GM19025 (cell line): ENCODE data around the gene PPP1R12B.
"Not testable (repeated sequence)": the region's sequence is repeated elsewhere in the genome, so short reads cannot be mapped to it uniquely, and the experiment has no call there.

ENCODE experiments used
- ATAC-seq: cut with Tn5 transposase; IDR thresholded peaks from one replicate; pipeline ENCODE4 v1.9.1; 2021; ENCODE audit warnings: mild to moderate bottlenecking, low read depth, moderate library complexity; ENCODE audit not compliant: unreplicated experiment

Gene PPP1R12B

DNA sequence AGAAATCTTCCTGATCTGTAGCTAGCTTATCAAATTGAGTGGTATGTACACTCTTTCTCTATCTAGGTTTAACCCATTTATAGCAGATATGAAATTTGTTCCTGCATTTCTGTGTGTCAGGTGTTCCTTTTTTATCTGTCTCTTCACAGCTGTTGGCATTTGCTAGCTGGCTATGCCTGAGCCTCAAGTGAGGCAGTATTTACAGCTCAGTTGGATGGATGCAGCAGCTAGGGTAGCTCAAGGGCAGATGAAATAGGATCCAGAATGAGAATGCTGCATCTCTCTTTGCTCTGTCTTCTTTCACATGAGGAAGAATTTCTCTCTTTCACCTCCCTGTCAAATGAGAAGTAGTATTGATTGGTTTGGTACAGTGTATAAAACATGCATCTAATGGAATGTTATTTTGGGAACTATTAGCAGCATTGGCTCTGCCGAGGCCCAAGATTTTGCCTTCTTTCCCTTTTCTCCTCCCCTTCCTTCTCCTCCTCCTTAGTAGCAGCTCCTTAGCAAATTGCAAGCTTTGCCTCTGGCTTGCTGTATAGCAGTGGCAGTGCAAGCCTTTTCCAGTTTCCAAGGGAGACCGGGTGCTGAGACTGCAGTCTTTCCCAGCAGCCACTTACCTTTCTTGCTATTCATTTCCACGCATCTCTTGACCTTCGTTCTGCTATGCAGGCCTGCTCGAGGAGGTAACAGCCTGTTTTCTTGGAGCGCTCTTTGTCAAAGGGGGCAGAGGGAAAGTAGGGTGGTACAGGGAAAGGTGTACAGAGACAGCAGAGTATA lies 125.0 kb downstream of the PPP1R12B start:
- ATAC-seq: not testable (repeated sequence)

DNA sequence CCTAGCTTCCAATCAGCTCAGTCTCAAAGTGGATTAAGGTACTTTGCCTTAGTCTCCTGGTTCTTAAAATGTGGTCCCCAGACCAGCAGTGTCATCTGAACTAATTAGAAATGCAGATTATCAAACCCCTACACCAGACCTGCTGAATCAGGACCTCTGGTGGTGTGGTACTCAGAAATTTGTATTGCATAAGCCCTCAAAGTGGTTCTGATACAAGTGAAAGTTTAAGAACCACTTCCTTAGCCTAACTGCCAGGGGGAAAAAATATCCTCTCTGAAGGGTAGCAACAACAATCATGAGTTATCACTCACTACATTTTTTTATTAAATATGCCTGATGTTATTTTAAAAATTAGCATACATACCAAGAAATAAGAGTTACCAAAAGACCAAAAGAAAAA lies 131.2 kb downstream of the PPP1R12B start:
- not testable (repeated sequence) for ATAC-seq

- ATAC-seq: not testable (repeated sequence)
These were observed 132.1 kb downstream of the PPP1R12B start for GRCh38 chr1:202480640-202481039.

DNA sequence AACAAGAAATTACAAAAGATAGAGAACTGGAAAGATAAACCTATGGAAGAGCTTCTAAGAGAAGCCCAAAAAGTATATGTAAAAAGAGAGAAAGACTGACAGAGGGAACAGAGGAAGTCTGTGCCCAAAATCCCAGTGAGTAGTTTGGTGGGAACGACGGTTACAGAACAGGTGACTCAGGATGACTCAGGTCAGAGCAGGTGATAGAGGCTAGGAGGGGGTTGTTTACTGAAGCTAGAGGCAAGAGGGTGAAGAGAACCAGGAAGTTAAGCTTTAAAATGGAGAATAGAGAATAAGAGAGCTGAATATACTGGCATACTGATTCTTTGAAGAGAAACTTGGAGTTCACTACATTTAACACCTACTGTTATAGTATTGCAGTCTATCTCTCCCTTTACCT lies 134.9 kb downstream of the PPP1R12B start:
- not testable (repeated sequence) for ATAC-seq

- not testable (repeated sequence) for ATAC-seq
These were observed 135.5 kb downstream of the PPP1R12B start for GRCh38 chr1:202484032-202484431.

GRCh38 chr1:202484820-202485219 lies 136.3 kb downstream of the PPP1R12B start:
- not testable (repeated sequence) for ATAC-seq

GRCh38 chr1:202488178-202488649 lies 139.7 kb downstream of the PPP1R12B start:
- peak; percentile 55 for ATAC-seq

DNA sequence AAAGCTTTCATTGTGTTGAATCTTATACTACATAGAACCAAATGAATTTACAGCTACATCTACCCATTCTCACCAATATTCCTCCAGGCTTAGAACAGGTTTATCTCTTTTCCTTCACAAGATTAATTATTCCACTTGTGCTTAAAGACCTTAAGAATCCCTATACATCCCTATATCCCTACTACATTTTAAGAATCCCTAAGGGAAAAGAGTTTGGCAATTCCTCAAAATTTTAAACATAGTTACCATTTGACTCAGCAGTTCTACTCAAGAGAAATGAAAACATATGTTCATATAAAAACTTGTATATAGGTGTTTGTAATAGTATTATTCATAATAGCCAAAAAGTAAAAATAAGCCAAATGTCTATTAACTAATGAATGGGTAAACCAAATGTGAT lies 140.6 kb downstream of the PPP1R12B start:
- ATAC-seq: not testable (repeated sequence)

DNA sequence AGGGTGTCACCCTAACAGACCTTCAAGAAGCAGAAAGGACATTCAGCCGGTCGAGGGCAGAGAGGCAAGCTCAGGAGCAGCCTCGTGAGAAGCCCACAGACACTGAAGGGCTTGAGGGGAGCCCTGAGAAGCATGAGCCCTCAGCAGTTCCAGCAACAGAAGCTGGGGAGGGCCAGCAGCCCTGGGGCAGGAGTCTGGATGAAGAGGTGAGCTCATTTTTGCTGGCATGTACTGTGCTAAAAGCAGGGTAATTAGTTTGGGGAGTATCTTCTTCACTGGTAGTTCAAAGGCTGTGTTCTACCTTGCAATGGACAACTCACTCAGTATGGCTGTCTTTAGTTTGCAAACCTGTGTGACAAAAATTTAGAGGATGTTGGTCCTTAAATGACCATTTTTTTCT lies 144.6 kb downstream of the PPP1R12B start:
- not testable (repeated sequence) for ATAC-seq

DNA sequence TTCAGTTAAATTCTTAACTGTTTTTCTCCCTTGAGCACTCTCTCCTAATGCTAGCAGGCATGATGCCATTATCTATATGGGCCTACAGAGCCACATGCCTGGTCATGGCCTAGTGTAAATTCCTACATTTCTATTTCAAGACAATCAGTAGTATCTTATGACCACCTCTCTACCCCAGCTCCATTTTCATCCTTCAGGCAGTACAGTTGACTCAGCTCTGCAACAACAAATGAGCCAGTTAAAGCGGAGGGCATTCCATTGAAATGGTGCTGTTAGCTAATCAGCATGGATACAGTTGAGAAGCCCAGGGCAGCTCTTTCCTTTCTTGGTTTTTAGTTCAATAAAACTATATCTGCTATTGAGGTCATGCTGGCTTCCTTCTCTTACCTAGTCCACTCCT lies 150.0 kb downstream of the PPP1R12B start:
- ATAC-seq: no peak

DNA sequence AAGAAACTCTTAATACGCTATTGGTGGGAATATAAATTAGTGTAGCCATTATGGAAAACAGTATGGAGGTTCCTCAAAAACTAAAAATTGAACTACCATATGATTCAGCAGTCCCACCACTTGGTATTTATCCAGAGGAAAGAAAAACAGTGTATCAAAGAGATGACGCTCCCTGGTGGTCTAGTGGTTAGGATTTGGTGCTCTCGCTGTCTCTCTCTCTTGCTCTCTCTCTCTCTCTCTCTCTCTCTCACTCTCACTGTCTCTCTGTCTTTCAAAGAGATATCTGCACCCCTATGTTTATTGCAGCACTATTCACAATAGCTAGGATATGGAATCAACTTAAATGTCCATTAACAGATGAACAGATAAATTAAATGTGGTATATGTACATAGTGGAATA lies 151.5 kb downstream of the PPP1R12B start:
- ATAC-seq: not testable (repeated sequence)

GRCh38 chr1:202501281-202501680 lies 152.8 kb downstream of the PPP1R12B start:
- ATAC-seq: no peak

- no peak for ATAC-seq
These were observed 156.9 kb downstream of the PPP1R12B start for GRCh38 chr1:202505356-202505755.

- not testable (repeated sequence) for ATAC-seq
These were observed 157.5 kb downstream of the PPP1R12B start for GRCh38 chr1:202505880-202506575.

DNA sequence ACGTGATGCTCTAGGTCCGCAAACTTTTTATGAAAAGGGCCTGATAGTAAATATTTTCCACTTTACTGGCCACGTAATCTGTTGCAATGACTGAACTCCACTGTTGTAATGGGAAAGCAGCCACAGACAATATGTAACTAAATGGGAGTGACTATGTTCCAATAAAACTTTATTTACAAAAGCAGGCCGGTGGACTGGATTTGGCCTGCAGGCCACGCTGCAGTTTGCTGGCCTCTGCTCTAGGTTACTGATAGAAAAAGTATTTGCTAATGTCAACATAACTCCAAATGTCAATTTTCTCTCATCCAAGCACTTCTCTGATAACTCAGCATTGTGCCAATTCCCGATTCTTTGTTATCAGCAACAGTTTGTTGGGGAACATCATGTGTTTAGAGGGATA lies 160.4 kb downstream of the PPP1R12B start:
- ATAC-seq: not testable (repeated sequence)

DNA sequence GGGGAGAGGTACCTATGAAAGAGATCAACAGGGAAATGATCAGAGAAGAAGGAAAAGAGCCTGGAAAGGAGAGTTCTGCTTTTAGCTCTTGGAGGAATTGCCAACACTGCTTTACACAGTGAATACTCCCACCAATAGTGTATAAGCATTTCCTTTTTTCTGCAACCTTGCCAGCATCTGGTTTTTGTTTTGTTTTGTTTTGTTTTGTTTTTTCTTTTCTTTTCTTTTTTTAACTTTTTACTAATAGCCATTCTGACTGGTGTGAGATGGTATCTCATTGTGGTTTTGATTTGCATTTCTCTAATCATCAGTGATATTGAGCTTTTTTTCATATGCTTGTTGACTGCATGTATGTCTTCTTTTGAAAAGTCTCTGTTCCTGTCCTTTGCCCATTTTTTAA lies 165.4 kb downstream of the PPP1R12B start:
- ATAC-seq: peak; percentile 57

DNA sequence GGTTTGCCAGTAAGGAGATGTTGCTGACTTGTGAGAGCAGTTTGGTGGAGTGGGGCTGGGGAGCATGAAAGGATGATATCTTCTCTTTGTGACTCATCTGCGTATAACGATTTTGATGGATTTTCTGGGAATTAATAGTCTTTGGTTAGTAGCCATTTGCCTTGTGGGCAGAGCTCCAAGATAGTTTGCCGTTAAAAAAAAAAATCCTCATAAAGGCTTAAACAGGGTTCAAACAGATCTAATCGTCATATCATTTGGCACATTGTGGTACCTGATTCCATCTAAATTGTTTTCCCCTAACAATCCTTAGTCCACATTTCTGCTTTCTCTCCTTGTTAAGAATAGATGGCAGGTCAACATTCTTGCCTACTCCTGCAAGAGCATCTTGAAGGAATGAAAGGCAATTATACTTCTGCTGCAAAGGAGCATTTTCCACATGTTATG lies 168.0 kb downstream of the PPP1R12B start:
- ATAC-seq: no peak

- ATAC-seq: not testable (repeated sequence)
These were observed 168.6 kb downstream of the PPP1R12B start for GRCh38 chr1:202517146-202517545.

DNA sequence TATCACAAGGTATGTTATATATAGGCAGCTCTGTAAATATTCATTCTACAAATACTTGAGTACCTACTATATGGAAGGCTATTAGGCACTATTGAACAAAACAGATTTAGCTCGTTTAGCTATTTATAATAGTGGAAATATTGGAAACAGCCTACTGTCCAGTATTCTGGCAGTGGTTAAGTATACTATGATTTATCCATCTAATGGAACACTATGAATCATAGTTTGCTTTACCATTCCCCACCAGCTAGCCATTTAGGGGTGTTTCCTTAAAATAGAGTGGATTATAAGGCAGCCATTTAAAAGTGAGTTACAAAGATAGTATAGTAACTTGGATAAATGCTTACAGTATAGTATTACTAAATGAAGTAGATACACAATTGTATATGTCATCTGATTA lies 169.7 kb downstream of the PPP1R12B start:
- ATAC-seq: not testable (repeated sequence)

DNA sequence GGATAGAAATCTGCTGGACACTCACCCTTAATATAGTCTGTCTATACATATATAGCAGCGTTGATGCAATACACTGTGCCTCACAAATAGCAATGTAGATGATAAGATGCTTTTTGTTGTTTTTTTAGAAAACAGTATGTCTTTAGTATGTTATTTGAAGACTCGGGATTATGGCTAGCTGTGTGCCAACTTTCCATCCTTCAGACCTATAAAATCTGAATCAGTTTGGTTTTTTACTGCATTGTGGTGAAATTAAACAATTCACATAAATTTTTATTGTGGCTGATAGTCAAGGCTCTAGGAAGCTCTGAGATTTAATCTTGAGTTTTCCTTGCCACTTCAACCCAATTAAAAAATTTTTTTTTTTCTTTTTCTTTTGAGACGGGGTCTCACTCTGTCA lies 170.4 kb downstream of the PPP1R12B start:
- not testable (repeated sequence) for ATAC-seq

DNA sequence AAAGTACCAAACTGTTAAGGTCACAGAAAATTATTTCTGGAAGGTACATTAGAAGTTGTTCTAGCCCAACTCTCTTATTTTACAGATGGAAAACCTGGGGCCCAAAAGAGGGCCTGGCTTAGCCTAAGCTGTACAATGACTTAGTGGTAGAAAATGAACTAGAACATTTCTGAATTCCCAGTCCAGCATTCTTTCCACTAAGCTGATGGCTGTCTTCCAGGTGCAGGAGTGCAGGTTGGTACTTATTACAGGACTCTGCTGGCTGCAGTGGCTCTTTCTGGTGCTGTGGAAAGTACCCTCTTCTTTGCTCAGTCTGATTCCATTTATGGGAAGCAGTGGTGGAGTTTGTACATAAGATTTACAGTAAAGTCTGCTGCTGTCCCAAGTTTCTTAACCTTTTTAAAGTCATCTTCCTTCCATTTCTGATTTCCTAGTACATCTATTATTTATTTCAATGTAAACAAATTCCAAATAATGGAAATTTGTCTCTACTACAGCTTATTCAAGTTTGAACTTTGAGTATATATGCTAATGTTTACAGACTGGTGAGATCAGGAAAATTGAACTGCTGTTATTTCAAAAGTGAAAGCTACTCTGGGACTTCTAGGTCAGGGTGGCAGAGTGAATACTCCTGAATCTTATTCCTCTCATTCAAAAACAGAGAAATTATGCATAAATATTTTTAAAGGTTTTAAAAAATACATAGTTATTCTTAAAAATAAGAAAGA lies 171.8 kb downstream of the PPP1R12B start:
- ATAC-seq: not testable (repeated sequence)
